Measurements from ENCODE around the gene TJP3.
"Not testable (repeated sequence)": the region's sequence is repeated elsewhere in the genome, so short reads cannot be mapped to it uniquely, and the experiment has no call there.

Gene TJP3

GRCh38 chr19:3708207-3708931, at the start of gene TJP3:
Gene TJP3, plus strand, starts transcription at chr19:3708384. Its CDS starts 20,049 bp downstream, at chr19:3728433.
- DNase-seq: no peak

- DNase-seq: no peak
These were observed 49.1 kb upstream of the TJP3 start for GRCh38 chr19:3658870-3659745.

GRCh38 chr19:3659746-3660112, 48.5 kb upstream of the TJP3 start:
- no peak for DNase-seq

- DNase-seq: no peak
These were observed 47.5 kb upstream of the TJP3 start for GRCh38 chr19:3660493-3661219.

- no peak for DNase-seq
These were observed 46.6 kb upstream of the TJP3 start for GRCh38 chr19:3661284-3662238.

- no peak for DNase-seq
These were observed 44.3 kb upstream of the TJP3 start for GRCh38 chr19:3663838-3664237.

GRCh38 chr19:3664879-3665642, 43.1 kb upstream of the TJP3 start:
- no peak for DNase-seq

GRCh38 chr19:3665681-3666544, 42.3 kb upstream of the TJP3 start:
- DNase-seq: peak; percentile 64

- DNase-seq: not testable (repeated sequence)
These were observed 41.7 kb upstream of the TJP3 start for GRCh38 chr19:3666545-3666856.

- no peak for DNase-seq
These were observed 41.0 kb upstream of the TJP3 start for GRCh38 chr19:3667037-3667638.

GRCh38 chr19:3667766-3668165, 40.4 kb upstream of the TJP3 start:
- DNase-seq: no peak

GRCh38 chr19:3668331-3669081, 39.7 kb upstream of the TJP3 start:
- DNase-seq: no peak

- DNase-seq: no peak
These were observed 38.9 kb upstream of the TJP3 start for GRCh38 chr19:3669082-3669946.

- no peak for DNase-seq
These were observed 38.0 kb upstream of the TJP3 start for GRCh38 chr19:3669947-3670795.

GRCh38 chr19:3670796-3671679, 37.1 kb upstream of the TJP3 start:
- peak; percentile 42 for DNase-seq

Data from stimulated activated CD4-positive, alpha-beta T cell treated with anti-CD3 and anti-CD28 coated beads, Interleukin-1b, Interleukin-23, amount 100 ng/mL, for 48 hours (primary cell).